HEK293T (cell line): ENCODE data around the gene RPA1.

ENCODE experiments used
- ARNT ChIP-seq: fragments of 450-650 bp; IDR thresholded peaks from 2 replicates; pipeline ENCODE4 v1.6.1; 2017; ENCODE audit warnings: mild to moderate bottlenecking
- ELF4 ChIP-seq: fragments of 450-650 bp; IDR thresholded peaks from 2 replicates; pipeline ENCODE4 v1.6.1; 2017; ENCODE audit warnings: antibody characterized with exemption
- FOXK2 ChIP-seq: fragments of 450-650 bp; IDR thresholded peaks from 2 replicates; pipeline ENCODE4 v1.6.1; 2016; ENCODE audit warnings: mild to moderate bottlenecking
- HDGF ChIP-seq: fragments of 450-650 bp; IDR thresholded peaks from 2 replicates; pipeline ENCODE4 v1.6.1; 2017; ENCODE audit warnings: antibody characterized with exemption, borderline replicate concordance
- L3MBTL2 ChIP-seq: fragments of 450-650 bp; conservative IDR thresholded peaks from 2 replicates; pipeline ENCODE4 v1.6.1; 2016; ENCODE audit warnings: mild to moderate bottlenecking
- SP1 ChIP-seq: fragments of 450-650 bp; IDR thresholded peaks from 2 replicates; pipeline ENCODE4 v1.6.1; 2017
- TARDBP ChIP-seq: fragments of 450-650 bp; IDR thresholded peaks from 2 replicates; pipeline ENCODE4 v1.6.1; 2016
- ZNF384 ChIP-seq: fragments of 450-650 bp; IDR thresholded peaks from 2 replicates; pipeline ENCODE4 v1.6.1; 2016

GRCh38 chr17:1919201-1919600 lies 89.4 kb downstream of the RPA1 start:
- TF ChIP-seq ZNF384 (no peak), FOXK2 (no peak), ELF4 (no peak), HDGF (no peak), ARNT (no peak), SP1 (no peak), TARDBP (no peak), L3MBTL2 (no peak)
